HT1080 (cell line): ENCODE data around the gene LRRN3. TPM values are rescaled to one million over a fixed set of nuclear protein-coding genes. Genes with fewer than 3 reads are reported as not detected.

ENCODE experiments used
- DNase-seq: peaks from one replicate; pipeline ENCODE4 v3.0.0-alpha.2; 2015; ENCODE audit warnings: low read depth
- total RNA-seq: library from RNA; depleted of rRNA; stranded (reverse); fragments of >200 nt; shearing (Covaris generic); gene quantifications from 2 replicates; pipeline ENCODE4 v1.2.3, GENCODE V29; 2014

LRRN3 gene
- total RNA-seq, 1 experiment from 2014 or later: not detected

DNA sequence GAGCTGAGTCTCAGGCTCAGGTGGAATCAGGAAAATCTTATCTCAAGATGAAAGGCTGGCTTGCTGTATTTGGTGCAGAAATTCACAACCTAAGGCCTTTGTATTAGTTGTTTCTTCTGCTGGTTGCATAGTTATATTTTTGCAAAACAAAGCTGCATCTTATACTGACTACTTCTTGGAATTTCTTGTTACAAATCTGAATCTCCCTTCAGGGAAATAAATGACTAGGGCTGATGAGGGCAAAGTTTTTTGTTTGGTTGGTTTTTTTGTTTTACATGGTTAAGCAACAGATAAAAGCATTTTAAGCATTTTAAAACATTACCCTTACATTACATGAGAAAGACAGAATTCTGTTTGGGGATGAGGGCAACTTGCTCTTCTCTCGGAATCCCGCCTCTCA, 13.9 kb upstream of the LRRN3 start:
- DNase-seq: no peak

DNA sequence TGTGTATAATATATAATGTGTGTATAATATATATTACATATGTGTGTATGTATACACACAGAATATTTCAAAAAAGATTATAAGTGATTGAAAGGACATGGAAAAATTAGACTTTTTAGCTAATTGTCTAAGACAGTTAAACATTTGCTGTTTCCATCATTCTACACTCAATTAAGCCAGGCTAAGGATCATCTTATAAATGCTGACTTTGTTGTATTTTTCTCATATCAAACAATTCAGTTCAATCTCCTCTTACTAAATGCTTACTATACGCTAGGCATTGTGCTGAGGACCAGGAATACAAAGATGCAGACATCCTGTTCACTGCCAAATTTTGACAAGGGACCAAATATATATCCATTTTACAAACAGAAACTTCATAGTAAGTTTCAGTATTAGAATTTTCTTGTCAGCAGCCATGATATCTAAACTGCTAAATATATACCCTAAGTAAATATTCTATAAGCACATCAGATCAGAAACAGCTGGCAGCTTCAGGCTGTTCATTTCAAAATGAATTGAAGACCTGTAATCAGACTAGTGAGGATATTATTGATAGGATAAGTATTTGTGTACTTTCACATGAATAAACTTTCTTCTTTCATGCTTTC, 10.3 kb upstream of the LRRN3 start:
- no peak for DNase-seq

DNA sequence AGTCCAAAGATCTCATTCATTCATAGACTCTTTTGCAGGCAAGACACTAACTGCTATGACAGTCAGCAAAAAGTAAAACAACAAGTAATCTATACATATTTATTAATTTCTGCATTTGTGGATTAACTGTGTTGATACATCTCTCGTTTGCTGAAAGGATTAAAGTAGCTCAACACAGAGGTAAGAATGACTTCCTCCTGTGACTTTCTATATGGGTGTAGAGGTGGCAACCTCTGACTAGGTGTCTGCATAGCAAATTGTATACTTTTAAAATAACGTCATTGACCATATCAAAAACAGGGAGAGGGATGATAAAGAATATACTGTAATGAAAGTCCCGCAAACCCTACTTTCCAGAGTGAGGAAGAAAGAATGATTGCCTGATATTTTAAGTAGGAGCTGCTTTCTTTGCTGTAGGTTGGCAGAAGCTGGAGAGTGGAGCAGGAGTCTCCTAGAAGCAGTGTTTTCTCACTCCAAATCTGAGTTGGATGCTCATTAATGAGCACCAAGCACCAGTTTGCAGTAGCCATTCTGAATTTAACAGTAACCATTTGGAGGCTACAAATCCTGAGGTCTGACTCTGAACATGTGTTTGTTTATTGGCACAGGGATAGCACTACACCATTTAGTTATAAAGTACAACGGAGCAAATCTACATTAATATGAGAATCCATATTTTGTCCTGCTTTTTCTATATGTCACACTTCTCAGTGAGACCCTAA, 9.2 kb upstream of the LRRN3 start:
- DNase-seq: no peak

DNA sequence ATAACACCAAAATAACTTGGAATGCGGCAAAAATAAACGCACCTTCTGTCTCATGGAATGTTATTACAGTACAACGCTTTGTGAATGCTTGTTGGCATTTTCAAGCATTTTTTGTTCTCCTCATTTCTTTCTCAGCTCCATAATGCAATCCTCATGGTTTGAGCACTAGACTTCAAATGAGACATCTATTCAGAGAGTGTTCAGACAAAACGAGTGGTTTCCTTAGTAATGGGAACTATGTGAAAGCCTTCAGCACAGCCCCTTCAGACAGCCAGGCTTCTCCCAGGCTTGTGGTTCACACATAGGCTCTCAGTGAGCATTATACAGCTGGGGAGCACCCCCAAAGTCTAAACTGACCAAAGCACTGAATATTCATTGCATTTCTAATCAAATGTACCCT, 8.6 kb upstream of the LRRN3 start:
- no peak for DNase-seq

DNA sequence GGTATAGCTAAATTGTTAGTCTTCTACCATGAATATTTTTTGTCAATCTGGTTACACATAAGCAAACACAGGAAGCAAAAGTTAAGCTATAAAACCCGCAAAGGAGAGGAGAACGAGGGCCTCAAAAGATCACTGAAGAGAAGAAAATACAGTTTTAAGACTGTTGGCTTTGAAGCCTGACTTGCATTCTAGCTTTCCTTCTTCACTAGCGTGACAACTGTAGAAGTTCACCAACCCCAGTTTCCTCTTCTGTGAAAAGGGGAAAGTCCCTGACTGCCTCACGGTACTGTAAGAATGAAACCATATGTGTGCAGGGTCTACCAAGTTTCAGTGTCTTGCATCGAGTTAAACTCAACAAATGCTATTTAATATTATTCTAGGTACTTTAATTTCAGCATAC, 7.5 kb upstream of the LRRN3 start:
- DNase-seq: no peak

DNA sequence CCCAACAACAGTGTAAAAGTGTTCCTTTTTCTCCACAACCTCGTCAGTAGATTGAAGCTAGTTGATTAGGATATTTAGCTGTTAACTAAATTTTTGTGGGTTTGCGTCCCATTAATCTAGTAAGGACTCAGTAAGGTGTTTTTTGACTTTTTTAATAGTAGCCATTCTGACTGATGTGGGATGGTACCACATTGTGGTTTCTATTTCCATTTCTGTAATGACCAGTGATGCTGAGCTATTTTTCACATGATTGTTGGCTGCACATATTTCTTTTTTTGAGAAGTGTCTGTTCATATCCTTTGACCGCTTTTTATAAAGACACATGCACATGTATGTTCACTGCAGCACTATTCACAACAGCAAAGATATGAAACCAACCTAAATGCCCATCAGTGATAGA, 5.6 kb upstream of the LRRN3 start:
- DNase-seq: no peak

DNA sequence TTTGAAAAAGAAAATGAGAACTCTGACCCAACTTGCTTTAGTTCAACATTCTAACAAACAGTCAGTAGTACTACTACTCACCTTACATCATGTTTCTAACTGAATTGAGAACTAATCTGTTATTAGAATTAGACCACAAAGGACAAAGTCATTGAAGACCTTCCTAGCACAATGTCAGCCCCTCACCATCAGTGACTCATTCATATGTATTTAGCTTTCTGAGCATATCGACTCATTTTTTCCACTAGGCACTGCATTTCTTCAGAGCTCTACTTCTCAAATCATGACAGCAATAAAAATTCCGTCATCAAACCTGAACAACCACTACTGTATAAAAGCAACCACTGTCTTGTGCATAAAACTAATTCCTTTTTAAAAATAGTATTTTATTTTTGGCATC, 4.4 kb upstream of the LRRN3 start:
- DNase-seq: no peak

DNA sequence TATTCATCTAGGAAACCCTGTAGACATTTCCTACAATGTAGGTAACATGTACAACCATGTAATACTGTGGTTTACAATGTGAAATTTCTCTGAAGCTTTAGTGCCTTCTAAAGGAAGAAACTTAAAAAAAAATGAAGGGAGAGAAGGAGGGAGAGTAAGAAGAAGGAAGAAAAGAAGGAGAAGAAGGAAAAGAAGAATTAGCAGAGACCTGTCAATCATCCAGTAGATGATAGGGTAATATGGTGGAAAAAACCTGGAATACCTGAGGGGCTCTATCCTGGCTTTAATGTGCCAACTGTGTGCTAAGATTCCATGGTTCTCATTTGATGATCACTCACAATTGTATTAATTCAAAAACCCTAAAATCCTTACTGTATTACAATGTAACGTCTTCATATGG, 2.6 kb upstream of the LRRN3 start:
- DNase-seq: no peak

DNA sequence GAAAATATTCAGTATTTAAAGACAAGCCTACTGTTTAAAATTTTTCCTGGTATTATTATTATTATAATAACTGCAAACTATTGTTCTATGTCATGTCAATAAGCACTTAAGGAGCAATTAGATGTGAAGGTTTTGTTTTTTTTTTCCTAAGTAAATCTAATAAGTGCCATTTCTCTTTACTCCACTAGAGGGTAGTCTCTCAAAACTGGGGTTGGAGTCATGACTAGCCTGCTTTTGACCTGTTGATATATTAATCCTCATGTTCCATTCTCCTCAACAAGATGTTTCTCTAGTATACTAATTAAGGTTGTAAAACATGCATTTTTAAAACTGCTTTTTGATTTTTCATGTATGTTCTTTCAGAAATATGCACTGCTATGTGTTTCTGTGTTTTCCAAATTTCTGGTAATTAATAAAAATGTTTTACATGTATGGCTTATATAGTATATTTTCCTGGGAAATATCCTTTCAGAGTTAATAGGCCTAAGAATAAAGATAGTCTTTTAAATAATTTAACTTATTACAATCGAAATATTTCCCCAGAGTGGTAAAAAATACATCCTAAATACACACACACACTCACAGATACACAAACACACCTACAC, 1.0 kb upstream of the LRRN3 start:
- DNase-seq: peak; percentile 52

DNA sequence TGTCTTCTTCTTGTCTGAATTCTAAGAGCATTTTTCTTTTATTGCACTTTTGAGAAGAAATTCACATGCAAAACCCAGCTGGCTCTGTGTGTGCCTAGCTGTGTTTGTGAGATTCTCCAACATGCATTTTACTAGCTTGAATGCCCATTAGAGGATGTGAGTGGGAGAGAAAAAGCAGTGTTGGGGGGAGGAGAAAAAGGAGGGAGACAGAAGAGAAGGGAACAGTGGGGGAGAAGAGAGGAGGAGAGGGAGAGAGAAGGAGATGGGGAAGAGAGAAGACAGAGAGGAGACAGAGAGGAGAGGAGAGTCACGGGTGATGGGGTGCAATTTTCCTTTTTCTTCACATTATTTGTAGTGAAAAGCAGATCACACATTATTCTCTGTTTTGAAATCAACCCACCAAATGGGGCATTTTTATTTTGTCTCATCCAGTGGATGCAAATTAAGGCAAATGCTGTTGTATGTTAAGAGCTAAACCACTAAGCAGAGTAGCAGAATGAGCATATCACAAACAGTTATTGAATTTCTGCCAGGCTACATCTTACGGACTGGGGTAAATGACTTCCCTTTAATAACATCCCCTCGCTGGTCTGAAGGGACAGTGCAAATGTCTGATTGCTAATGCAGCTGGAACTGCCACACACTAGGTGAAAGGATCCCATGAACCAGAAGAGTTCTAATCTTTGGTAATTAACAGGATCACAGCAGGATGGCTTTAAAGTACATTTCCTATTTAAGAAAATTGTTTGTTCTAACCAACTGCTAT, 849 bp downstream of the LRRN3 start:
- no peak for DNase-seq

DNA sequence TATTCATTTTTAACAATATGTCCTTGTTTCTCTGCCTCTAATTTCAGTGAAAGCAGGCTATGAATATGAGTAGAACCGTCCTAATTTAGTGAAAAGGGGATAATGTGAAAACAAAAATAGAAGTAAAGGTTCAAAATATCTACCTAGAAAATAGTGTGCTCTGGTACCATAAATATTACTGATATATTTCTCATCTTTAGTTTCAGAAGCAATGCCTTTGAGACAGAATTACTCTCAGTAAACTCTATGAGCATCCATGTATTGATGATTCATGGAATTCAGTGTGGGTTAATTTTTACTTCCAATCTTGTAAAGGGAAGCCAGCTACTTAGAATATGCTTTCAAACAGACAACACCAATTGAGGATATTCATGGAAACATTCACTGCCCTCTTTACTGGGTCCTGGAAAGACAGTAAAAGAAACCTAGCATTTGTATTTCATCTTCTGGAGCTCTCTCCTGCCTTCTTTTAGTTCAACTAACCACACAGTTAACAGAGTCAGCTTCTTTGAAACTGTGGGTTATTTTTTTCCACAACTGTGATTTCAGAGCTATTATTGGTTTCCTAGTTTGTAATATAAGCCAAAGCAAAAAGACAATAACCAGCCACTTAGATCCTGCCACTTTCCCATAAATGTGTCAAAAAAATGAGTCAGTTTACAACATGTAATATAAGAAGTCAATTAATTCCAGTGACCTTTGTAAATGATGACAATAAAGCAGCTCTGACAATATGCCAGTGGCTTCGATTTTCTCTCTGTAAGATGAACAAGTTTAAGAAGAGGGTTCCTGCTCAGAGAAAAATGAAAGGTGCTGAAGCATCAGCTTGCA, 1.7 kb downstream of the LRRN3 start:
- no peak for DNase-seq

DNA sequence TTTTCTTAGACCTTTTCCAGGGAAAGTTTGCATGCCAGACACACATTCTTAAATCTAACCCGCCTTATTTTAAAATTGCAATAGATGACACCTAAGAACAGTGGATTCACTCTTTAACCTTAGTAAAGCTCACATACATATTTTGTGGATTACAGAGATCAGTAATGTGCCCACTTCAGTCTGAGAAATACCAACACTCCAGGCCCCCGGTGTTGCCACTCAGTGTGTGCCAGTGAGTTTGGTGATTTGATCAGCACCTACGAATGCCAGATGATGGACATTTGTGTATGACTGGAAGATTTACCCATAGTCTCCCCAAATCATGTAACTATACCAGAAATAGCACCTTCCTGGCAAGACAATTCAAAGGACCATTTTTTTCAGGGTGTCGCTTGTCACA, 2.6 kb downstream of the LRRN3 start:
- no peak for DNase-seq

DNA sequence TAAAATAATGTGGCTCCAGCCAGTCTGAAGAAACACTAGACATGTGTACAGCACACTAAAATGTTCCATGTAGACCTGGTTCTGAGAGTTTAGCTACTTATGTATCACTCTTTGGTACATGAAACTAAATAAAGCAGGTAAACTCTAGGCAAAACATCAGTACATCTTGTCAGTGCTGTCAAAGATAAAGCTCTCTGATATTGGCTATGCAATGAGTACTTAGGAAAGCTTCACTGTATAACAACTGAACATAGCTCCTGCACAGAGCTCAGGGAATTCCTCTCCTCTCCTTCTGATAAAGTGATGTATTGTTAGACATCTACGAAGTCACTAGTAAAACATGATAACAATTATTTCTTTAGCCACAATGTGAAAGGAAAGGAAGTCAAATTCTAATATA, 3.5 kb downstream of the LRRN3 start:
- DNase-seq: no peak

DNA sequence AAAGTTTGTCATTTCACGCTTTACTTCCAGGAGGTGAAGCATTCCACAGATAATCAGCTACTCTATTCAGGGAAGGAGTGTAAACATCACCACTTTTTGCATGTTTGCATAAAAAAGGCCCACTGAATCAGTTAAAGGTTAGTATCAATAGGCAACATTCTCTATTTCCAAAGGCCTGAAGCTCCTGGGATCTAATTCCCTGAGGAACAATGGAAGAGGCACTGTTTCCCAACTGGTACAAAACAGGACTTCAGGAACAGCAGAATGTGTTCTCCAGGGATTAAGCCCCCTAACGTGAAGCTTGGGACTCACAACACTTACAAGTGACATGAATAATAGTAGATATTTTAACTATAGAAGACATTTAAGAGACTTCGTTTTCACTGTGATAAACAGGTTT, 6.1 kb downstream of the LRRN3 start:
- DNase-seq: no peak

DNA sequence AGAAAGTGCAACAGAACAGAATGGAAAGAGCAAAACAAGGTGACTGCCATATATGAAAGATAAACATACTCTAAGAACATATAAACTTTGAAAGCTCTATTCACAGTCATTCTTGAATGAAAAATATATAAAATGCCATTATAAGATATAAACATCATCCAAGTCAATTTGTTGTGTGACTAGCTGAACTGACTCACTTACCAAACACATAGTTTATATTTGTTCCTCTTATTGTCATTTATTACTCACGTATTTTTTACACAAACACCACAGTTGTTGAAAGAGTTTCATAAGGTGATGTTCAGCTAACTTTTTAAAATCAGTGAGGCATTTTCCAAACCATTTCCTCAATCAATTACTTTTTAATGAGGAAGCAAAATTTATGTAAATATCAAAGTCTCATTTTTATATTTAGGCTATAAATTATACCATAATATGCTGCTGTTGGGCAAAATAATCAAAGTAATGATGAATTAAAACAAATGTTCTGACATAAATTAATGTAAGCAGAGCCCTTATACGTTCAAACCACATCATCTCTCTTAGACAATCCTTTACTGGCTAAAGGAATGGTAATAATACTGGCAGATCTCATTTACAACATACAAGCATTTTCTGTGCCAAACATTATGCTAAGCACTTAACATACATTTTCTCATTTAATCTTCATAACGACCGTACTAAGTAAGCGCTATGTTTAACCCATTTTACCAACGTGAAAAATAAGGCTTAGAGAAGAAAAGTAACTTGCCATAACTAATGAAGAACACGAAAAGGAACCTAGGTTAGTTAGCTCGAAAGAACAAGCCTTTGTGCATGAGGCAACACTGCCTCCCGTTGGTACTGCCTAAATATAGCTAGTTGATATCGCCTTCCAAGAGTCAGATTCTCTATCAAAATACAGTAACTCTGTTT, 7.3 kb downstream of the LRRN3 start:
- DNase-seq: no peak

DNA sequence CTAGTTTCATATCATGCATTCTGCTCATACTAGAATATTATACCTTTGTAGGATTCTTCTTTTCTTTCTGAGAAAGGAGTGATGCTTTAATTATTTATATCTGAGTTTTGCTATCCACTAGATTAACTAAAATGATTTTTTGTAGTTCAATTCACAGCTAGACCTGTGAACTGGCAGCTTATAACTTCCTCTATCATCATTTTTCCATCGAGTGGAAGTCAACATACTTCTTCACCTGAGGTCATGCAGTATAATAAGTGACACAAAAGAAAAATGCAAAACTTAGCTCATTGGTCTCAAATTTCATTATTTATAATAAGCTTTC, 8.0 kb downstream of the LRRN3 start:
- DNase-seq: no peak

DNA sequence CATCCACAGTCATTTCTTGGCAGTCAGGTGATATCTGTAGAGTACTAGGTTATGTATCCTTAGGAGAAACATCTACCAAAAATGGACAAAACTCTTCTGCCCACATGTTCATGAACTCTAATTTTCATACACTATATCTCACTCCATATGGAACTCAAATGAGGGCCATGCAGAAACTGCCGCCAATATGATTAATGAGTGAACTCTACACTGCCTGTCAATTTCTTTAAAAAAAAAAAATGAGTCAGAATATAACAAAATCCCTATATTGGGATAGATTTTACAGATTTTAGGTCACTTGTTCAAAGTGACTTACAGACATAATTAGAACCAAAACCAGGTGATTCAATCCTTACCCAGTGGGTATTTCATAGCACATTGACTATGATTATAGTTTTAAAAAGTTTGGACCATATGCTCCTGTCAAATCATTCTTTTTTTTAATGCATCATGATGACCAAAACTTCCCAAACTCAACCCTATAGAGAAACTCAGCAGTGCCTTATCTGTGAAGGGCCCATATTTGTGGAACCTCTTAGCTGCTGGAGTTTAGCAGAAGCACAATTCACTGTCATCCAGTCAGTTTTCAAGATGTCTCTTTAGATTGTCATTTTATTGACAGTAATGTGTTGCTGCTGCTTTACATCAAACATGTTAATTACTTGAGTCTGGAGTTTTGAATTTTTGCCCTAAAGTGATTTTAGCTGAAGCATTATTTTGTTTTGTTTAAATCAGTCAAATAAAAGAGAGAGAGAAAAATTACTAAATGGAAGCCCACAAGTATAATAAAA, 11.1 kb downstream of the LRRN3 start:
- no peak for DNase-seq

DNA sequence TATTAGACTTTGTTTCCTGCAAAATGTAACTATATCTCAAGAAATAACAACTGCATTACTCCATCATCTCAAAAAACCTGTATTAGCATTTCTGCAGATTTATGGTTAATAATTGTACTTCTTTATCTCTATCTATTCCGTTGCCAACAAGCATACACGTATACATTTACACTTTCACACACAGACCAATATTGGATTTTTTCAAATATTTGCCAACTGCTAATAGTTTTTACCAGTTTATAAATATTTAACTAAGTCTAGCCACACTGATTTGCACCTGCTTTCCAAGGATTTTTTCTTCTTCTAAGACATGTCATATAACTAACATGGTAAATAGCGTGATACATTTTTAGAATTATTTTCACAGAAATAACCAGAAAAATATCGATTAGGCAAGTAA, 12.2 kb downstream of the LRRN3 start:
- no peak for DNase-seq

DNA sequence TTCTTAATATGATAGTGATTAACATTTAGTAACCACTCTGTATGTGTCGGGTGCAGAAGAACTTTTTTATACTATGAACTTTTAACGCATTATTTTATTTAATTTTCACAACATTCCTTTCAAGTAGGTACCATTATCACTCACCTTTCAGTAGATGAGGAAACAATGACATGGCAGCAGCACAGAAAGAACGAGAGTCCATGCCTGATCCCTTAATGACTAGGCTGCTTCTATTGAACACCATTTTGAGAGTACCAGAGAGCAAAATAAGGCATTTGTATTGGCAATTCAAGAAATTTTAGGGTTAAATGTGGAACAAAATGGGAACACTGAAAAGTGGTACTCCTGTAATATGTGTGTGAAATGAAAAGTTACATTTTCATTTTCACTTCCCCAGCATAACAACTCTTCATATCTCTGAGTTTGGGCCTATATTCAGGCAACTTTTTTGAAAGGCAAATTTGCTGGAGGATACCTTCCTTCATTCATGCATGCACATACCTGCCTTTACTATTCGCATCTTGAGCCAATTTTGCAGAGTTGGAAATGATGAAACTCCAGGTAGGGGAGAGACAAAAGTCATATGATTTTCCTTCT, 12.8 kb downstream of the LRRN3 start:
- DNase-seq: no peak
